Activated CD4-positive, alpha-beta T cell treated with anti-CD3 and anti-CD28 coated beads, Interleukin-2, amount 10 ng/mL, durations not matched to agents 24 days and 14 days (primary cell): ENCODE results near the gene GRIK2. TPM values are rescaled to one million over a fixed set of nuclear protein-coding genes. Genes with fewer than 3 reads are reported as not detected.

ENCODE experiments used
- DNase-seq: peaks from one replicate; pipeline ENCODE4 v3.0.0; 2022
- H3K27ac Mint-ChIP-seq: one replicate; pipeline ENCODE4 v1.8.0; 2022; ENCODE audit warnings: mild to moderate bottlenecking, mixed read lengths
- H3K27me3 Mint-ChIP-seq: one replicate; pipeline ENCODE4 v1.8.0; 2022; ENCODE audit warnings: mixed read lengths
- H3K36me3 Mint-ChIP-seq: one replicate; pipeline ENCODE4 v1.8.0; 2022; ENCODE audit warnings: low read depth, mild to moderate bottlenecking, mixed read lengths
- H3K4me1 Mint-ChIP-seq: one replicate; pipeline ENCODE4 v1.8.0; 2021; ENCODE audit warnings: mixed read lengths
- H3K4me3 Mint-ChIP-seq: one replicate; pipeline ENCODE4 v1.8.0; 2022; ENCODE audit warnings: mild to moderate bottlenecking, moderate library complexity, mixed read lengths
- H3K9me3 Mint-ChIP-seq: one replicate; pipeline ENCODE4 v1.8.0; 2021; ENCODE audit warnings: mixed read lengths
- intact Hi-C: fragments of 100-400 bp; cut with micrococcal nuclease; formaldehyde crosslinking; loops from one replicate; pipeline ENCODE4 v1.15.1; 2023
- total RNA-seq: library from RNA; stranded (reverse); gene quantifications from 2 replicates; pipeline ENCODE4 v1.2.3, GENCODE V29; 2022

Gene GRIK2
- total RNA-seq, 1 donor from 2014 or later = not detected

GRCh38 chr6:101394936-101395335, 1.4 kb downstream of the GRIK2 start:
- H3K4me3 Mint-ChIP-seq = no peak overlapping the region
- peaks cover 50% of the 10 kb centered on the region for H3K27me3 Mint-ChIP-seq
- H3K36me3 Mint-ChIP-seq = no peaks in the 10 kb centered on the region
- no peak for DNase-seq
- peaks cover 4% of the 10 kb centered on the region for H3K9me3 Mint-ChIP-seq
- H3K4me1 Mint-ChIP-seq = no peaks in the 10 kb centered on the region
- no peak overlapping the region for H3K27ac Mint-ChIP-seq
- intact Hi-C loops = no loop called here

- Mint-ChIP-seq H3K9me3 (peaks cover 4% of the 10 kb centered on the region), H3K4me1 (no peaks in the 10 kb centered on the region)
- DNase-seq = no peak
Observed at GRCh38 chr6:101395345-101395744, 1.8 kb downstream of the GRIK2 start.

GRCh38 chr6:101396548-101397173, 3.2 kb downstream of the GRIK2 start:
- Mint-ChIP-seq H3K4me1 (no peaks in the 10 kb centered on the region), H3K9me3 (peaks cover 4% of the 10 kb centered on the region), H3K4me3 (no peak overlapping the region), H3K36me3 (no peaks in the 10 kb centered on the region), H3K27ac (no peak overlapping the region), H3K27me3 (peaks cover 57% of the 10 kb centered on the region)
- intact Hi-C loops = no loop called here
- DNase-seq = peak; percentile 85

More at GRCh38 chr6:101395345-101395744, 1.8 kb downstream of the GRIK2 start:
- Mint-ChIP-seq H3K4me3 (no peak overlapping the region), H3K27ac (no peak overlapping the region), H3K36me3 (no peaks in the 10 kb centered on the region), H3K27me3 (peaks cover 55% of the 10 kb centered on the region)
- intact Hi-C loops = no loop called here

- Mint-ChIP-seq H3K4me1 (peaks cover 1% of the 10 kb centered on the region), H3K36me3 (no peaks in the 10 kb centered on the region), H3K27me3 (peaks cover 58% of the 10 kb centered on the region), H3K27ac (no peak overlapping the region), H3K4me3 (no peak overlapping the region), H3K9me3 (peaks cover 7% of the 10 kb centered on the region)
- no peak for DNase-seq
- intact Hi-C loops = no loop called here
Observed at GRCh38 chr6:101397199-101397598, 3.7 kb downstream of the GRIK2 start.

- no peaks in the 10 kb centered on the region for H3K36me3 Mint-ChIP-seq
- intact Hi-C loops = no loop called here
- H3K27ac Mint-ChIP-seq = no peak overlapping the region
Observed at GRCh38 chr6:101398716-101399615, 5.5 kb downstream of the GRIK2 start.

GRCh38 chr6:101399616-101400162, 6.2 kb downstream of the GRIK2 start:
- DNase-seq = no peak
- Mint-ChIP-seq H3K4me1 (peaks cover 3% of the 10 kb centered on the region), H3K27ac (no peak overlapping the region), H3K36me3 (no peaks in the 10 kb centered on the region), H3K4me3 (no peak overlapping the region), H3K27me3 (peaks cover 55% of the 10 kb centered on the region), H3K9me3 (peaks cover 12% of the 10 kb centered on the region)
- intact Hi-C loops = loop anchor here (5.0 kb wide), 1 partner anchor 1787 kb away; no protein-coding TSS in a partner anchor

More at GRCh38 chr6:101398716-101399615, 5.5 kb downstream of the GRIK2 start:
- peaks cover 2% of the 10 kb centered on the region for H3K4me1 Mint-ChIP-seq
- no peak for DNase-seq
- peaks cover 58% of the 10 kb centered on the region for H3K27me3 Mint-ChIP-seq
- no peak overlapping the region for H3K4me3 Mint-ChIP-seq
- H3K9me3 Mint-ChIP-seq = peaks cover 12% of the 10 kb centered on the region

GRCh38 chr6:101400326-101401135, 7.0 kb downstream of the GRIK2 start:
- intact Hi-C loops = loop anchor here (5.0 kb wide), 1 partner anchor 1788 kb away; no protein-coding TSS in a partner anchor
- H3K9me3 Mint-ChIP-seq = peaks cover 12% of the 10 kb centered on the region
- H3K27me3 Mint-ChIP-seq = peaks cover 56% of the 10 kb centered on the region
- H3K4me1 Mint-ChIP-seq = peaks cover 5% of the 10 kb centered on the region
- no peak overlapping the region for H3K27ac Mint-ChIP-seq
- no peak overlapping the region for H3K4me3 Mint-ChIP-seq
- no peaks in the 10 kb centered on the region for H3K36me3 Mint-ChIP-seq
- DNase-seq = no peak

- no peak overlapping the region for H3K4me3 Mint-ChIP-seq
- H3K9me3 Mint-ChIP-seq = peaks cover 12% of the 10 kb centered on the region
- H3K36me3 Mint-ChIP-seq = no peaks in the 10 kb centered on the region
- intact Hi-C loops = loop anchor here (5.0 kb wide), 1 partner anchor 1789 kb away; no protein-coding TSS in a partner anchor
- peaks cover 56% of the 10 kb centered on the region for H3K27me3 Mint-ChIP-seq
- H3K4me1 Mint-ChIP-seq = peaks cover 5% of the 10 kb centered on the region
- H3K27ac Mint-ChIP-seq = no peak overlapping the region
- no peak for DNase-seq
Observed at GRCh38 chr6:101401171-101401570, 7.7 kb downstream of the GRIK2 start.

- intact Hi-C loops = loop anchor here (2.0 to 5.0 kb wide), 2 partner anchors 945 to 1790 kb away; no protein-coding TSS in a partner anchor
- Mint-ChIP-seq H3K36me3 (no peaks in the 10 kb centered on the region), H3K4me3 (no peak overlapping the region), H3K4me1 (peaks cover 5% of the 10 kb centered on the region), H3K9me3 (peaks cover 12% of the 10 kb centered on the region), H3K27me3 (peaks cover 54% of the 10 kb centered on the region), H3K27ac (peak overlapping the region; percentile 7)
- DNase-seq = no peak
Observed at GRCh38 chr6:101401792-101402621, 8.5 kb downstream of the GRIK2 start.

- no peak overlapping the region for H3K4me3 Mint-ChIP-seq
- DNase-seq = no peak
- H3K4me1 Mint-ChIP-seq = peaks cover 5% of the 10 kb centered on the region
- no peak overlapping the region for H3K27ac Mint-ChIP-seq
- no peaks in the 10 kb centered on the region for H3K36me3 Mint-ChIP-seq
- H3K9me3 Mint-ChIP-seq = peaks cover 12% of the 10 kb centered on the region
- H3K27me3 Mint-ChIP-seq = peaks cover 53% of the 10 kb centered on the region
- intact Hi-C loops = loop anchor here (2.0 to 5.0 kb wide), 2 partner anchors 946 to 1790 kb away; no protein-coding TSS in a partner anchor
Observed at GRCh38 chr6:101402622-101403031, 9.1 kb downstream of the GRIK2 start.

- H3K4me1 Mint-ChIP-seq = peaks cover 5% of the 10 kb centered on the region
- peaks cover 12% of the 10 kb centered on the region for H3K9me3 Mint-ChIP-seq
- intact Hi-C loops = loop anchor here (2.0 to 5.0 kb wide), 2 partner anchors 947 to 1791 kb away; no protein-coding TSS in a partner anchor
- H3K27me3 Mint-ChIP-seq = peaks cover 51% of the 10 kb centered on the region
- DNase-seq = no peak
- no peak overlapping the region for H3K4me3 Mint-ChIP-seq
- peak overlapping the region; percentile 34 for H3K27ac Mint-ChIP-seq
- H3K36me3 Mint-ChIP-seq = no peaks in the 10 kb centered on the region
Observed at GRCh38 chr6:101403216-101403945, 9.9 kb downstream of the GRIK2 start.

- Mint-ChIP-seq H3K36me3 (no peaks in the 10 kb centered on the region), H3K27ac (no peak overlapping the region), H3K9me3 (peaks cover 9% of the 10 kb centered on the region), H3K4me1 (peaks cover 5% of the 10 kb centered on the region), H3K4me3 (no peak overlapping the region), H3K27me3 (peaks cover 38% of the 10 kb centered on the region)
- intact Hi-C loops = loop anchor here (5.0 kb wide), 1 partner anchor 1792 kb away; no protein-coding TSS in a partner anchor
- DNase-seq = no peak
Observed at GRCh38 chr6:101404775-101405174, 11.3 kb downstream of the GRIK2 start.
